Tibial nerve (tissue), 4 donors: ENCODE measurements around the gene ZGPAT. TPM values are rescaled to one million over a fixed set of nuclear protein-coding genes. Genes with fewer than 3 reads are reported as not detected.
"Not testable (repeated sequence)": the region's sequence is repeated elsewhere in the genome, so short reads cannot be mapped to it uniquely, and the experiment has no call there.

Experiments used
- DNase-seq, 2 donors: peaks; one replicate each; pipeline ENCODE4 v3.0.0-alpha.2; 2019; ENCODE audit warnings: low spot score in 2 of 2
- H3K27ac ChIP-seq, 4 donors: fragments of 200-600 bp; sonication (generic) in 3 of 4; one replicate each; pipeline ENCODE4 v1.5.1; 2017 to 2019; ENCODE audit warnings: mild to moderate bottlenecking in 1 of 4
- H3K27me3 ChIP-seq, 2 donors: fragments of 200-600 bp; sonication (generic) in 1 of 2; one replicate each; pipeline versions ENCODE4 v1.5.1 to v1.6.0; 2017 to 2019
- H3K36me3 ChIP-seq, 3 donors: fragments of 200-600 bp; sonication (generic); one replicate each; pipeline ENCODE4 v1.5.1; 2018 to 2019
- H3K4me1 ChIP-seq, 4 donors: fragments of 200-600 bp; sonication (generic) in 3 of 4; one replicate each; pipeline ENCODE4 v1.5.1; 2017 to 2019
- H3K4me3 ChIP-seq, 4 donors: fragments of 200-600 bp; sonication (generic) in 3 of 4; one replicate each; pipeline ENCODE4 v1.5.1; 2017 to 2019; ENCODE audit warnings: mild to moderate bottlenecking in 1 of 4, moderate library complexity in 1 of 4
- H3K9me3 ChIP-seq, 4 donors: fragments of 200-600 bp; sonication (generic) in 3 of 4; one replicate each; pipeline ENCODE4 v1.5.1; 2017 to 2019
- CTCF ChIP-seq, 5 experiments: fragments of 200-600 bp in 3 of 5; fragments of 450-650 bp in 2 of 5; sonication (generic) in 3 of 5; IDR thresholded peaks; one replicate each; pipeline ENCODE4 v1.5.1; 2016 to 2019; ENCODE audit warnings: antibody characterized with exemption in 5 of 5, mild to moderate bottlenecking in 3 of 5, moderate library complexity in 2 of 5
- EP300 ChIP-seq, 2 donors: sonication (generic); formaldehyde crosslinking; IDR thresholded peaks; one replicate each; pipeline ENCODE4 v1.6.1; 2017; ENCODE audit warnings: antibody characterized with exemption in 2 of 2, mild to moderate bottlenecking in 1 of 2
- POLR2A ChIP-seq, 2 donors: fragments of 450-650 bp; IDR thresholded peaks; one replicate each; pipeline ENCODE4 v1.6.1; 2017; ENCODE audit warnings: antibody characterized with exemption in 2 of 2, mild to moderate bottlenecking in 2 of 2, moderate library complexity in 2 of 2
- WGBS, 2 donors: methylation state at CpG; one replicate each; pipeline ENCODE4 v1.1.5; 2018; 5-methylcytosine and 5-hydroxymethylcytosine counted together
- total RNA-seq, 4 donors: library from RNA; depleted of rRNA; stranded (reverse); fragments of >200 nt; gene quantifications; one replicate each; pipeline ENCODE4 v1.1.0, GENCODE V29; 2016

Gene ZGPAT
- total RNA-seq, 4 donors from 2014 or later = 27.5 to 70.8 (median 40.9) TPM

- Histone ChIP-seq H3K27me3 (no peaks in the 10 kb centered on the region), H3K27ac (no peak overlapping the region), H3K9me3 (peaks cover 0 to 46% (median 11%) of the 10 kb centered on the region in 4 donors), H3K4me3 (no peak overlapping the region), H3K36me3 (peaks cover 0 to 97% (median 0%) of the 10 kb centered on the region in 3 donors), H3K4me1 (no peaks in the 10 kb centered on the region)
- 97 to 100% methylated on average over 2 of the region's 2 CpGs for WGBS, 2 donors
- no peak for DNase-seq
- TF ChIP-seq POLR2A (IDR thresholded peaks at IDR 0.05) = no peak
- no peak for TF ChIP-seq CTCF (IDR thresholded peaks at IDR 0.05)
- no peak for TF ChIP-seq EP300 (IDR thresholded peaks at IDR 0.05)
Observed at GRCh38 chr20:63718996-63719395, 11.2 kb downstream of the ZGPAT start.

- H3K27me3 ChIP-seq, DNase-seq, H3K27ac ChIP-seq, H3K4me3 ChIP-seq, H3K4me1 ChIP-seq: not testable (repeated sequence)
- Histone ChIP-seq H3K9me3 (peaks cover 0 to 44% (median 9%) of the 10 kb centered on the region in 4 donors), H3K36me3 (peaks cover 0 to 88% (median 0%) of the 10 kb centered on the region in 3 donors)
- 78 to 83% methylated on average over 2 of the region's 2 CpGs for WGBS, 2 donors
Observed at GRCh38 chr20:63722967-63723622, 15.3 kb downstream of the ZGPAT start.

- Histone ChIP-seq H3K9me3 (peaks cover 0 to 14% (median 3%) of the 10 kb centered on the region in 4 donors), H3K36me3 (peaks cover 0 to 59% (median 0%) of the 10 kb centered on the region in 3 donors)
- H3K27me3 ChIP-seq, H3K4me3 ChIP-seq, H3K4me1 ChIP-seq, H3K27ac ChIP-seq, DNase-seq: not testable (repeated sequence)
- 96% methylated on average over 18 of the region's 18 CpGs for WGBS, 2 donors
Observed at GRCh38 chr20:63730189-63730733, 22.4 kb downstream of the ZGPAT start.

GRCh38 chr20:63731410-63731809, 23.6 kb downstream of the ZGPAT start:
- 82 to 86% methylated on average over 5 of the region's 5 CpGs for WGBS, 2 donors
- Histone ChIP-seq H3K27me3 (no peaks in the 10 kb centered on the region), H3K4me3 (no peak overlapping the region), H3K27ac (no peak overlapping the region), H3K4me1 (peaks cover 0 to 7% (median 2%) of the 10 kb centered on the region in 4 donors), H3K36me3 (peaks cover 0 to 59% (median 0%) of the 10 kb centered on the region in 3 donors), H3K9me3 (peaks cover 0 to 3% (median 0%) of the 10 kb centered on the region in 4 donors)
- TF ChIP-seq CTCF (IDR thresholded peaks at IDR 0.05) (no peak), EP300 (IDR thresholded peaks at IDR 0.05) (no peak), POLR2A (IDR thresholded peaks at IDR 0.05) (no peak)
- no peak for DNase-seq

- Histone ChIP-seq H3K4me1 (peaks cover 0 to 14% (median 5%) of the 10 kb centered on the region in 4 donors), H3K4me3 (no peak overlapping the region), H3K27ac (no peak overlapping the region), H3K36me3 (peaks cover 0 to 58% (median 0%) of the 10 kb centered on the region in 3 donors), H3K27me3 (no peaks in the 10 kb centered on the region), H3K9me3 (no peaks in the 10 kb centered on the region)
- WGBS, 2 donors = 86 to 87% methylated on average over 37 to 38 of the region's 38 CpGs
- DNase-seq = no peak
- TF ChIP-seq POLR2A (IDR thresholded peaks at IDR 0.05) (no peak), CTCF (IDR thresholded peaks at IDR 0.05) (no peak), EP300 (IDR thresholded peaks at IDR 0.05) (no peak)
Observed at GRCh38 chr20:63732118-63733095, 24.6 kb downstream of the ZGPAT start.
